ENCODE measurements around the gene STAP1.
"Not testable (repeated sequence)": the region's sequence is repeated elsewhere in the genome, so short reads cannot be mapped to it uniquely, and the experiment has no call there.

STAP1 gene

DNA sequence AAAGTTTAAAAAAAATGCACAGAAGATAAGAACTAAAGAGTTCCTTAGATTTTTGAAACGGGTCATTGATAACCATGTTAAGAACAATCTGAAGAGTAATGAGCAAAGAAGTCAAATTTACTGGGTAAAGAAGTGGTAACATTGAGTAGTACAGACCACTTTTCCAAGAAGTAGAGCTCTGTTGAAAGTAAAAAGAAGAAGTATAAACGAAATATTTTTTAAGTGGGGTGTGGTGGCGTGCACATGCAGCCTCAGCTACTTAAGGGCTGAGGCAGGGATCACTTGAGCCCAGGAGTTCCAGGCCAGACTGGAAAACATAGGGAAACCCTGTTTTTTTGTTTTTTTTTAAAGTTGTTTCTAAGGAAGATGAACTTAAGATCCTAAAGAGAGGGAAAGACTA is 74.0 kb downstream of the STAP1 start:
- no peak for DNase-seq

DNA sequence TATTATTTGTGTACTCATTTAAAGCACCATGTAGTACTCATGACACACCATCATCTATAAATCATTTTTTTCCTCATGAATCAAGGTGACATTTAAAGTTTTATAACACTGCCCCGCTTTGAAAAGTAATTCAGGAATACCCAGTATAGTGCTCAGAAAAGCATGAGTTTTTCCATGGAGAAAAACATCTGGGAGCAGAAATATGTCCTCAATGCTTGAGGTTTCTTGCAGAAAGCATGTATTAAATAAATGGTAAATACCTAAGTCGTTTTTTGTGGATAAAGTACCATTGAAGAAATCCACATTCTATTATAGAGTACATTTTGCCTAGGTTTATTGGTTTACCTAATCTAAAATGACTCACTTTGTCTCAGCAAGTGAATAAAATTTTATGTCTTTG is 76.2 kb downstream of the STAP1 start:
- DNase-seq = no peak

DNA sequence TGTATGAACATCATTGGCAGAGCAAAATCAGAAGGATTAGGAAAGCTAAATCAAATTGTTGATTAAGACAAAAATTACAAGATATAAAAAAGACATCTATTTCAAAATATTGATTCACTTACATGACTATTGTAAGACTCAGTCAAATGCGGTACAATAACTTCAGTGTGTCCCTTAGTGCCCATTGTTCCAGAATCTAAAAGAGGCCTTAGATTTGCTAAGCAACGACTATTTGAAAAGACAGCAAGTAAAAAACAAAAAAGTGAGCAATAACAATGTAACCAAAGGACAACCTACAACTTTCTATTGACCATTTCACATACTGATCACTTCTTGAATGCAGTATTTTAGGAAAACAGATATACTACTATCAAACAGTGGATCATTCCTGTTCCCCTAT is 76.8 kb downstream of the STAP1 start:
- DNase-seq = no peak

DNA sequence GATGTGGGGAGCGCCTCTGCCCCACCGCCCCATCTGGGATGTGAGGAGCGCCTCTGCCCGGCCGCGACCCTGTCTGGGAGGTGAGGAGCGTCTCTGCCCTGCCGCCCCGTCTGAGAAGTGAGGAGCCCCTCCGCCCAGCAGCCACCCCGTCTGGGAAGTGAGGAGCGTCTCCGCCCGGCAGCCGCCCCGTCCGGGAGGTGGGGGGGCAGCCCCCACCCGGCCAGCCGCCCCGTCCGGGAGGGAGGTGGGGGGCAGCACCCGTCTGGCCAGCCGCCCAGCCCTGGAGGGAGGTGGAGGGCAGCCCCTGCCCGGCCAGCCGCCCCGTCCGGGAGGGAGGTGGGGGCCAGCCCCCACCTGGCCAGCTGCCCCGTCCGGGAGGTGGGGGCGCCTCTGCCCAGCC is 78.5 kb downstream of the STAP1 start:
- DNase-seq = not testable (repeated sequence)

- DNase-seq = no peak
Measured at GRCh38 chr4:67638136-67638535, 79.6 kb downstream of the STAP1 start.

GRCh38 chr4:67651536-67651935 is 93.0 kb downstream of the STAP1 start:
- no peak for DNase-seq

Measured in activated effector memory CD4-positive, alpha-beta T cell treated with Interleukin-2 at 50 U/mL for 16 hours (primary cell).